Mesendoderm (in vitro differentiated cells): ENCODE measurements around the gene SSR2.

Experiments
- DNase-seq: peaks from one replicate; pipeline ENCODE4 v3.0.0; 2013
- H2AK5ac ChIP-seq: 2 replicates; pipeline ENCODE4 v1.6.1; 2013; ENCODE audit warnings: low read length, inconsistent platforms
- H2BK120ac ChIP-seq: 2 replicates; pipeline ENCODE4 v1.6.1; 2013; ENCODE audit warnings: low read depth, mild to moderate bottlenecking, low read length, moderate library complexity, mixed read lengths
- H2BK15ac ChIP-seq: replicated peaks from 2 replicates; pipeline ENCODE4 v1.6.1; 2013; ENCODE audit warnings: low read depth, mild to moderate bottlenecking, moderate library complexity
- H2BK5ac ChIP-seq: 2 replicates; pipeline ENCODE4 v1.6.1; 2013; ENCODE audit warnings: low read length, inconsistent platforms
- H3K18ac ChIP-seq: 2 replicates; pipeline ENCODE4 v1.6.1; 2013; ENCODE audit warnings: mild to moderate bottlenecking, low read length, mixed read lengths
- H3K23ac ChIP-seq: one replicate; pipeline ENCODE4 v1.6.1; 2013; ENCODE audit warnings: low read length
- H3K27ac ChIP-seq: 2 replicates; pipeline ENCODE4 v1.5.1; 2013; ENCODE audit warnings: low read depth, mild to moderate bottlenecking, inconsistent platforms, low read length, moderate library complexity
- H3K27me3 ChIP-seq: 2 replicates; pipeline ENCODE4 v1.6.1; 2013; ENCODE audit warnings: low read length, control low read depth, mild to moderate bottlenecking, inconsistent platforms; ENCODE audit not compliant: insufficient read depth, poor library complexity
- H3K36me3 ChIP-seq: 2 replicates; pipeline ENCODE4 v1.6.1; 2013; ENCODE audit warnings: low read length, inconsistent platforms; ENCODE audit not compliant: control insufficient read depth, insufficient read depth
- H3K4ac ChIP-seq: one replicate; pipeline ENCODE4 v1.6.1; 2013; ENCODE audit warnings: low read depth, mild to moderate bottlenecking, low read length, moderate library complexity
- H3K4me1 ChIP-seq: 2 replicates; pipeline ENCODE4 v1.6.1; 2013; ENCODE audit warnings: low read depth, low read length, inconsistent platforms; ENCODE audit not compliant: control insufficient read depth
- H3K4me2 ChIP-seq: 2 replicates; pipeline ENCODE4 v1.6.1; 2013; ENCODE audit warnings: low read length
- H3K4me3 ChIP-seq: 2 replicates; pipeline ENCODE4 v1.5.1; 2013; ENCODE audit warnings: mild to moderate bottlenecking, low read length
- H3K56ac ChIP-seq: one replicate; pipeline ENCODE4 v1.6.1; 2013; ENCODE audit warnings: low read length
- H3K79me1 ChIP-seq: 2 replicates; pipeline ENCODE4 v1.6.1; 2013; ENCODE audit warnings: low read length, inconsistent platforms
- H3K79me2 ChIP-seq: 2 replicates; pipeline ENCODE4 v1.6.1; 2013; ENCODE audit warnings: mild to moderate bottlenecking, low read length; ENCODE audit not compliant: control insufficient read depth, insufficient read depth
- H3K9ac ChIP-seq: 2 replicates; pipeline ENCODE4 v1.6.1; 2013; ENCODE audit warnings: low read length, inconsistent platforms
- H4K5ac ChIP-seq: one replicate; pipeline ENCODE4 v1.6.1; 2013; ENCODE audit warnings: low read length
- H4K8ac ChIP-seq: one replicate; pipeline ENCODE4 v1.6.1; 2013; ENCODE audit warnings: low read depth, mild to moderate bottlenecking, control low read depth, low read length, moderate library complexity
- WGBS: extraction: QIAGEN DNeasy Blood & Tissue Kit; methylation state at CpG from one replicate; pipeline ENCODE4 v1.1.7; 2013; ENCODE audit warnings: low lambda C conversion rate, missing lambda C conversion rate; ENCODE audit not compliant: insufficient coverage; ENCODE audit errors: extremely low coverage; 5-methylcytosine and 5-hydroxymethylcytosine counted together

SSR2 gene

DNA sequence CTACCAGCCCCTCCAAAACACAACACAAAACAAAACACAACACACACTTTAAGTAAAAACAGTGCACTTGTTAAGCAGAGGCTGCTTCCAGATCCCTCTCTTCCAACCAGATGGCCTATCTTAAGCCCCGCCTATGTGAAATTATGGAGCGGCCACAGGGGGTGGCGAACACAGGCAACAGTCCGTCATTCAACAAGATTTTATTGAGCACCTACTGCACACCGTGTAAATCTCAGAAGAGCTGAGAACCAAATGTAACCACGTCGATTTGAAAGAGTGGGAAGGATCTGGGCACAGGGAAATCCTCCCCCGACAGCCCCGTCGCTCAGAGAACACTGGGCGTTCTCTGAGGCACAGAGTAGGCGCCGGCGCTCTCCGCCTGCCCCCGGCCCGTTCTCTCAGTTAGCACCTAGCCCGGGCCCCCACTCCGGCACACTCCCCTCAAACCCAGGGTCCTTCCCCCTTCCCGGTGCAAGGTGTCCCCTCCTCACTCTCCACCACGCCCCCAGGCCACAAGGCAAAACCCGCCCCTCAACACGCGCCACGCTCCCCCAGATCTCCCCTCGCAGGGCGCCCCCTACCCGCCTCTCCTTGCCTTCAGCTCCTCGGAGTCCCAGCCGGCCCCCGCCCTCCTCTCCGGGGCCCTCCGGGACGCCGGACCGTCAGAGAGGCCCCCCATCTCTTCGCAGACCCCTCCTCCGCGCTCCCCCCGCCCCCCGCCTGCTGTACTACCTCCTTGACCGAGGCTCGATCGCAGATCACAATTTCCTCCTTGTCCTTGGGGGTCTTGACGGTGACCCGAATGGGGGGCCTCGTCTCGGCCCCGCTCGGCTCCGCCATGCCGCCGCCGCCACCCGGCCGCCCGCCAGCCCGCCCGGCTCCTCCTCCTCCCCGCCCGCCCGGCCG, 32.4 kb upstream of the SSR2 start:
- peak overlapping the region; percentile 71 for H3K27ac ChIP-seq

DNA sequence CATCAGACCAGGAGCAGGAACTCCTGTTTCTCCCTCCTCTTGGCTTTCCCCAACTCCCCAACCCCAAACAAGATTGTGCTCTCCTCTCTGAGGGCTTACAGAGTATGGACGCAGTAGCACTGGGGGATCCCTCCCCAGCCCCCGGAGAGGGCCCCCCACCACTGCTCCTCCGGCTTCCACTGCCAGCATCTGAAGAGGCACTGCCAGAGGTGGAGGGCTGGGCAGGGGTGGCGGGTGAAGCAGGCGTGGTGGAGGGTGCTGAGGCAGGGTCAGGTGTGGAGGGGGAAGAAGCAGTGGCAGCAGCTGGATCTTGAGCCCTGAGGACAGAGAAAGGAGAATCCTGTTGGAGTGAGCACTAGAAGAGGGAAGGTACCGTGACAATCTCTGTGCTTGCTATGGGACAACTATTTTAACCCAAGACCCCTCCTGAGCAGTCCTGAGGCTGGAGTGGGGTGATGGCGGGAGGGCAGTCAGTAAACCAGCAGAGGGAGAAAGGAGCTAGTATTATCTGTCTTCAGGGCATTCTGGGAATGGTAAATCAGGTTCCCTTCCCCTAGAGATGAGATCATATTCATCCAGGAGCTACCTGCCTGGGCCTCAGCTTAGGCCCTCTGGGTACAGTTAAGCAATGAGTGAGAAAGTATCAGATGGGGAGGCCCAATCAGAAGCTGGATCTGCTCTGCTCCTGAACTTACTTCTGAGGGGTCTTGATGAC, 30.4 kb upstream of the SSR2 start:
- no peak overlapping the region for H3K27ac ChIP-seq
- H2BK5ac ChIP-seq, result no peak overlapping the region
- H2BK15ac ChIP-seq, result no peak overlapping the region
- H2BK120ac ChIP-seq, result no peak overlapping the region
- DNase-seq, result peak; percentile 74
- H3K36me3 ChIP-seq, result peaks cover 3% of the 10 kb centered on the region
- H3K4me3 ChIP-seq, result no peak overlapping the region
- H3K4me1 ChIP-seq, result peaks cover 4% of the 10 kb centered on the region
- peaks cover 12% of the 10 kb centered on the region for H3K79me1 ChIP-seq
- H3K56ac ChIP-seq, result no peak overlapping the region
- H3K27me3 ChIP-seq, result no peaks in the 10 kb centered on the region
- H4K8ac ChIP-seq, result no peak overlapping the region
- H3K4ac ChIP-seq, result no peak overlapping the region
- no peak overlapping the region for H3K4me2 ChIP-seq
- no peak overlapping the region for H3K9ac ChIP-seq
- H2AK5ac ChIP-seq, result no peak overlapping the region
- H3K79me2 ChIP-seq, result peaks cover 16% of the 10 kb centered on the region
- no CpG with 5 or more reads among the region's 7 CpGs for WGBS
- no peak overlapping the region for H4K5ac ChIP-seq
- no peak overlapping the region for H3K23ac ChIP-seq
- H3K18ac ChIP-seq, result no peak overlapping the region

More for the DNA sequence above, 32.4 kb upstream of the SSR2 start:
- Histone ChIP-seq H3K4me3 (peak overlapping the region; percentile 84), H4K5ac (no peak overlapping the region), H4K8ac (no peak overlapping the region), H3K9ac (peak overlapping the region; percentile 76), H3K79me2 (peaks cover 16% of the 10 kb centered on the region), H2AK5ac (no peak overlapping the region), H3K18ac (peak overlapping the region; percentile 44), H3K4ac (peak overlapping the region; percentile 65), H3K36me3 (peaks cover 1% of the 10 kb centered on the region), H3K27me3 (no peaks in the 10 kb centered on the region), H2BK120ac (no peak overlapping the region), H3K23ac (no peak overlapping the region), H3K56ac (peak overlapping the region; percentile 86), H2BK15ac (no peak overlapping the region), H3K4me2 (peak overlapping the region; percentile 76), H2BK5ac (no peak overlapping the region), H3K79me1 (peaks cover 12% of the 10 kb centered on the region), H3K4me1 (peaks cover 4% of the 10 kb centered on the region)
- peak; percentile 83 for DNase-seq
- WGBS, result no CpG with 5 or more reads among the region's 63 CpGs

DNA sequence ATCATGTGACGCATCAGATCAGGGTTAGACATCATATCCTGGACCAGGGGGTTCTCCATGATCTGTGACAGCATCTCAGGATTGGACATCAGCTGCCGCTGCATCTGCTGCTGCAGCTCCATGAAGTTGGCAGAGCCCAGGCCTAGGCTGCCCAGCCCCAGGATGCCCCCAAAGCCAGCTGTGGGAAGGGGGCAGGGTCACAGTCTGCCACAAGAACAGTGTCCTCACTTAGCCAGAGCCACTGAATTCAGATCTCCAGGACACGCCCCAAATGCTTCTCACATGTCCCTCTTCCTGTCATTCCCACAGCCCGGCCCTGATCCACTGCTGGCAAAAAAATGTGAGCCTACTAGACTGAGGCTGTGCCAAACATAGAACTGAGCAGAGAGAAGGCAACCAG, 29.6 kb upstream of the SSR2 start:
- Histone ChIP-seq H3K36me3 (peaks cover 3% of the 10 kb centered on the region), H3K4me1 (peaks cover under 1% of the 10 kb centered on the region), H2BK120ac (no peak overlapping the region), H3K56ac (peak overlapping the region; percentile 15), H3K23ac (no peak overlapping the region), H4K8ac (no peak overlapping the region), H4K5ac (no peak overlapping the region), H3K27ac (no peak overlapping the region), H3K9ac (no peak overlapping the region), H3K4me2 (no peak overlapping the region), H2BK5ac (no peak overlapping the region), H3K79me2 (peaks cover 12% of the 10 kb centered on the region), H3K4me3 (no peak overlapping the region), H2BK15ac (no peak overlapping the region), H2AK5ac (no peak overlapping the region), H3K4ac (no peak overlapping the region), H3K79me1 (peaks cover 8% of the 10 kb centered on the region), H3K27me3 (no peaks in the 10 kb centered on the region), H3K18ac (no peak overlapping the region)
- WGBS, result no CpG with 5 or more reads among the region's 4 CpGs
- no peak for DNase-seq

DNA sequence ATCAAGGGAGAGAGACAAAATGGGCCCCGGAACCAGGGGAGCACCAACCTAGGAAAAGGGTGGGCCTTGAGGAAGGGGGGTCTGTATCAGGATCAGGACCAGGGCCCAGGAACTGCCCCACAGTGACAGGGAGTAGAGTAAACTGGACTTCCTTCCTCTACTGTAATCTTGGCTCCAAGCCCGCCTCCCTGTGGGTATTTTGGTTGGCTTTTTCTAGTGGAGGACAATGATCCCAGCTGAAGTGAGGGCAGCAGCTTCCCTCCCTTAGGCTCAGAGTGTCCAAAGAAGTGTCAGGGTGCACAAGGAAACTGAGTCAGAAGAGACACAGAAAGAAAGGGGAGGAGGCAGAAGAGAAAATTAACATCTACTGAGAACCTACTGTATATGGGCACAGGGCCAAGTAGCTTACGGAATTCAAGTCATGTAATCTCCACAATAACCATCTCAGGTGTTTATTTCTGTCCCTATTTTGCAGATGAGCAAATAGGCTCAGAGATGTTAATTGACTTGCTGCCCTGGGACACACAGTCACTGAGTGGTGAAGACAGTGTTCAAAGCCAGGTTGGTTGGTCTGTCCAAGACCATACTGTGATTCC, 28.0 kb upstream of the SSR2 start:
- Histone ChIP-seq H3K56ac (no peak overlapping the region), H3K4ac (no peak overlapping the region), H3K23ac (no peak overlapping the region), H3K79me2 (peaks cover 9% of the 10 kb centered on the region), H2AK5ac (no peak overlapping the region), H3K4me2 (no peak overlapping the region), H3K9ac (no peak overlapping the region), H4K5ac (no peak overlapping the region), H3K18ac (no peak overlapping the region), H3K4me1 (no peaks in the 10 kb centered on the region), H2BK120ac (no peak overlapping the region), H3K4me3 (no peak overlapping the region), H4K8ac (no peak overlapping the region), H3K36me3 (peaks cover 3% of the 10 kb centered on the region), H3K79me1 (peaks cover 4% of the 10 kb centered on the region), H2BK5ac (no peak overlapping the region), H2BK15ac (no peak overlapping the region), H3K27ac (no peak overlapping the region), H3K27me3 (no peaks in the 10 kb centered on the region)
- no CpG with 5 or more reads among the region's 3 CpGs for WGBS
- no peak for DNase-seq

- H3K56ac ChIP-seq, result no peak overlapping the region
- H3K4me2 ChIP-seq, result no peak overlapping the region
- H2AK5ac ChIP-seq, result no peak overlapping the region
- H3K4me3 ChIP-seq, result no peak overlapping the region
- H3K27me3 ChIP-seq, result no peaks in the 10 kb centered on the region
- H2BK5ac ChIP-seq, result no peak overlapping the region
- no peak overlapping the region for H3K23ac ChIP-seq
- no peak overlapping the region for H4K8ac ChIP-seq
- H3K4me1 ChIP-seq, result no peaks in the 10 kb centered on the region
- H3K27ac ChIP-seq, result no peak overlapping the region
- no peaks in the 10 kb centered on the region for H3K79me1 ChIP-seq
- no peak overlapping the region for H2BK120ac ChIP-seq
- H3K36me3 ChIP-seq, result peaks cover 10% of the 10 kb centered on the region
- no peak overlapping the region for H3K18ac ChIP-seq
- no CpG with 5 or more reads among the region's 4 CpGs for WGBS
- no peak overlapping the region for H2BK15ac ChIP-seq
- no peak overlapping the region for H3K9ac ChIP-seq
- no peak overlapping the region for H4K5ac ChIP-seq
- no peak for DNase-seq
- no peak overlapping the region for H3K4ac ChIP-seq
- no peaks in the 10 kb centered on the region for H3K79me2 ChIP-seq
Observed at GRCh38 chr1:156045076-156045475, 24.3 kb upstream of the SSR2 start.
